OCI-LY7 (cell line): ENCODE data around the gene CEP131.

Experiments
- EZH2phosphoT487 ChIP-seq: fragments of 200-600 bp; sonication (generic); IDR thresholded peaks from 2 replicates; pipeline ENCODE4 v1.6.1; 2018; ENCODE audit warnings: low read depth, borderline replicate concordance, mild to moderate bottlenecking, mixed run types, antibody characterized with exemption, low read length, moderate library complexity, mixed read lengths
- TF ChIP-seq, protein P1 (sequence below): fragments of 200-600 bp; sonication (generic); conservative IDR thresholded peaks from 2 replicates; pipeline ENCODE4 v1.5.1; 2014; ENCODE audit warnings: mild to moderate bottlenecking, antibody characterized with exemption, low read length, moderate library complexity, mixed read lengths

DNA sequence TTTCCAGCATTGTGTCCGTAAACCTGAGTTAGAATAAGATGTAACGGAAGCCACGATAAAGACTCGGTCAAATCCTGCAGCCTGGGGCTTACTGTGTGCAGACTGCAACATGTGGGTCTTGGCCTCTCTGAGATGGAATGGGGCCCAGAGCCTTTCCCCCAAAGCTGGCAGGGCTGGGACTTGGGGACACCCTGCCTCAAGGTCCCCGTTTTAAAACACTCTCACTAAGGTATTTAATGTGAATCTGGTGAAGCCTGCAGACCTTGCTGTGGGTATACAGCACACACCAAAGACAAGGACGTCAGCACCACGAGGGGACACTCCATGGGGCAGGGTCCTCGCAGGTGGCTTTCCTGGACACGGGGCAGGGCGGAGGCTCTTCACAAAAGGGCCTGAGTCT lies 18.4 kb upstream of the CEP131 start:
- TF ChIP-seq, protein P1, sequence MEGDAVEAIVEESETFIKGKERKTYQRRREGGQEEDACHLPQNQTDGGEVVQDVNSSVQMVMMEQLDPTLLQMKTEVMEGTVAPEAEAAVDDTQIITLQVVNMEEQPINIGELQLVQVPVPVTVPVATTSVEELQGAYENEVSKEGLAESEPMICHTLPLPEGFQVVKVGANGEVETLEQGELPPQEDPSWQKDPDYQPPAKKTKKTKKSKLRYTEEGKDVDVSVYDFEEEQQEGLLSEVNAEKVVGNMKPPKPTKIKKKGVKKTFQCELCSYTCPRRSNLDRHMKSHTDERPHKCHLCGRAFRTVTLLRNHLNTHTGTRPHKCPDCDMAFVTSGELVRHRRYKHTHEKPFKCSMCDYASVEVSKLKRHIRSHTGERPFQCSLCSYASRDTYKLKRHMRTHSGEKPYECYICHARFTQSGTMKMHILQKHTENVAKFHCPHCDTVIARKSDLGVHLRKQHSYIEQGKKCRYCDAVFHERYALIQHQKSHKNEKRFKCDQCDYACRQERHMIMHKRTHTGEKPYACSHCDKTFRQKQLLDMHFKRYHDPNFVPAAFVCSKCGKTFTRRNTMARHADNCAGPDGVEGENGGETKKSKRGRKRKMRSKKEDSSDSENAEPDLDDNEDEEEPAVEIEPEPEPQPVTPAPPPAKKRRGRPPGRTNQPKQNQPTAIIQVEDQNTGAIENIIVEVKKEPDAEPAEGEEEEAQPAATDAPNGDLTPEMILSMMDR = no peak
- no peak for TF ChIP-seq EZH2phosphoT487
